Sigmoid colon (tissue), 4 donors: Measurements from ENCODE around the gene TADA3.

Experiments
- CTCF ChIP-seq, 4 experiments: fragments of 450-650 bp in 3 of 4; fragments of 200-600 bp in 1 of 4; IDR thresholded peaks; one replicate each; pipeline ENCODE4 v1.5.1; 2016 to 2019; ENCODE audit warnings: antibody characterized with exemption in 4 of 4, mild to moderate bottlenecking in 3 of 4, moderate library complexity in 2 of 4
- EP300 ChIP-seq, 4 donors: sonication (generic); formaldehyde crosslinking; IDR thresholded peaks; one replicate each; pipeline ENCODE4 v1.6.1; 2017; ENCODE audit warnings: antibody characterized with exemption in 4 of 4
- POLR2AphosphoS5 ChIP-seq, 4 donors: sonication (generic); formaldehyde crosslinking; IDR thresholded peaks; one replicate each; pipeline ENCODE4 v1.6.1; 2017; ENCODE audit warnings: antibody characterized with exemption in 4 of 4

- no peak for TF ChIP-seq CTCF (IDR thresholded peaks at IDR 0.05)
- TF ChIP-seq EP300 (IDR thresholded peaks at IDR 0.05): no peak
- TF ChIP-seq POLR2AphosphoS5 (IDR thresholded peaks at IDR 0.05): peak; percentile 56 to 83 (median 78)
Observed at GRCh38 chr3:9769426-9770275, 22.6 kb downstream of the TADA3 start, which contains the start of gene CAMK1.
